Measurements from ENCODE around the gene EEF1B2.
"Not testable (repeated sequence)": the region's sequence is repeated elsewhere in the genome, so short reads cannot be mapped to it uniquely, and the experiment has no call there.

EEF1B2 gene

GRCh38 chr2:206159346-206160124 is at the start of gene EEF1B2, which contains the start of gene NDUFS1:
Gene EEF1B2 (plus strand): TSS chr2:206159895. CDS start chr2:206159980, 85 bp downstream.
Gene NDUFS1 (minus strand): TSS chr2:206159444. CDS start chr2:206153678, 5,766 bp downstream.
- no peak for TF ChIP-seq CTCF (IDR thresholded peaks at IDR 0.05; ENCODE audit: low read depth, low read length, missing control alignments)
- peak; percentile 96 for DNase-seq (ENCODE audit: low read depth)

GRCh38 chr2:206112108-206112507 is 47.6 kb upstream of the EEF1B2 start:
- TF ChIP-seq CTCF (IDR thresholded peaks at IDR 0.05; ENCODE audit: low read depth, low read length, missing control alignments) = no peak
- no peak overlapping the region for H3K4me3 ChIP-seq (ENCODE audit: low read depth, low read length)
- no peak for DNase-seq (ENCODE audit: low read depth)

More at GRCh38 chr2:206159346-206160124, at the start of gene EEF1B2, which contains the start of gene NDUFS1:
- H3K4me3 ChIP-seq (ENCODE audit: low read depth, low read length) = peak within 1 kb of the TSS; percentile 100

- no peak for DNase-seq (ENCODE audit: low read depth)
- no peak overlapping the region for H3K4me3 ChIP-seq (ENCODE audit: low read depth, low read length)
- TF ChIP-seq CTCF (IDR thresholded peaks at IDR 0.05; ENCODE audit: low read depth, low read length, missing control alignments) = no peak
These were observed 46.7 kb upstream of the EEF1B2 start for GRCh38 chr2:206112846-206113547.

- no peak for DNase-seq (ENCODE audit: low read depth)
- no peak overlapping the region for H3K4me3 ChIP-seq (ENCODE audit: low read depth, low read length)
- TF ChIP-seq CTCF (IDR thresholded peaks at IDR 0.05; ENCODE audit: low read depth, low read length, missing control alignments) = no peak
These were observed 44.6 kb upstream of the EEF1B2 start for GRCh38 chr2:206115026-206115578.

GRCh38 chr2:206116278-206116677 is 43.4 kb upstream of the EEF1B2 start:
- no peak for TF ChIP-seq CTCF (IDR thresholded peaks at IDR 0.05; ENCODE audit: low read depth, low read length, missing control alignments)
- DNase-seq (ENCODE audit: low read depth) = no peak
- no peak overlapping the region for H3K4me3 ChIP-seq (ENCODE audit: low read depth, low read length)

GRCh38 chr2:206122569-206122968 is 37.1 kb upstream of the EEF1B2 start:
- H3K4me3 ChIP-seq (ENCODE audit: low read depth, low read length); DNase-seq (ENCODE audit: low read depth): not testable (repeated sequence)

GRCh38 chr2:206125901-206126300 is 33.8 kb upstream of the EEF1B2 start:
- TF ChIP-seq CTCF (IDR thresholded peaks at IDR 0.05; ENCODE audit: low read depth, low read length, missing control alignments) = no peak
- DNase-seq (ENCODE audit: low read depth) = no peak
- H3K4me3 ChIP-seq (ENCODE audit: low read depth, low read length) = no peak overlapping the region

Data from GM12864 (cell line).